Esophagus squamous epithelium (tissue), 5 donors: ENCODE results near the gene RNF38. TPM values are rescaled to one million over a fixed set of nuclear protein-coding genes. Genes with fewer than 3 reads are reported as not detected.
"Not testable (repeated sequence)": the region's sequence is repeated elsewhere in the genome, so short reads cannot be mapped to it uniquely, and the experiment has no call there.

Source experiments
- DNase-seq: peaks from one replicate; lab custom pipeline; 2025; lab: John Stamatoyannopoulos, UW
- H3K27ac ChIP-seq, 4 donors: fragments of 200-600 bp; sonication (generic); one replicate each; pipeline ENCODE4 v1.5.1; 2016 to 2019; ENCODE audit warnings: mild to moderate bottlenecking in 1 of 4
- H3K27me3 ChIP-seq, 4 donors: fragments of 200-600 bp; sonication (generic); 1 replicate in 3 of 4; 2 replicates in 1 of 4; pipeline versions ENCODE4 v1.5.1 to v1.6.0; 2017 to 2021; ENCODE audit warnings: antibody characterized with exemption in 1 of 4
- H3K36me3 ChIP-seq, 3 donors: fragments of 200-600 bp; sonication (generic); one replicate each; pipeline ENCODE4 v1.5.1; 2016 to 2019
- H3K4me1 ChIP-seq, 3 donors: fragments of 200-600 bp; sonication (generic); one replicate each; pipeline ENCODE4 v1.5.1; 2017 to 2019
- H3K4me3 ChIP-seq, 4 donors: fragments of 200-600 bp; sonication (generic); 1 replicate in 3 of 4; 2 replicates in 1 of 4; pipeline ENCODE4 v1.5.1; 2016 to 2019; ENCODE audit warnings: mild to moderate bottlenecking in 2 of 4, moderate library complexity in 1 of 4
- H3K9me3 ChIP-seq, 3 donors: fragments of 200-600 bp; sonication (generic); one replicate each; pipeline ENCODE4 v1.5.1; 2016 to 2019
- CTCF ChIP-seq, 6 experiments: fragments of 450-650 bp in 4 of 6; fragments of 200-600 bp in 2 of 6; sonication (generic) in 2 of 6; IDR thresholded peaks; one replicate each; pipeline ENCODE4 v1.5.1; 2016 to 2019; ENCODE audit warnings: antibody characterized with exemption in 6 of 6, mild to moderate bottlenecking in 4 of 6, moderate library complexity in 4 of 6
- POLR2A ChIP-seq, 4 donors: fragments of 450-650 bp; IDR thresholded peaks; one replicate each; pipeline ENCODE4 v1.6.1; 2017; ENCODE audit warnings: antibody characterized with exemption in 4 of 4, mild to moderate bottlenecking in 4 of 4, moderate library complexity in 3 of 4
- WGBS, 2 donors: methylation state at CpG; one replicate each; pipeline ENCODE4 v1.1.5; 2018; 5-methylcytosine and 5-hydroxymethylcytosine counted together
- intact Hi-C: fragments of 100-400 bp; cut with DNase I; formaldehyde crosslinking; loops from one replicate; pipeline ENCODE4 v1.15.0; 2022
- total RNA-seq, 4 donors: library from RNA; depleted of rRNA; stranded (reverse); fragments of >200 nt; gene quantifications; one replicate each; pipeline ENCODE4 v1.1.0, GENCODE V29; 2016
- donor health status: DM: yes; HTN: yes; CAD: no.

RNF38 gene
- total RNA-seq, 4 donors from 2014 or later: 11.1 to 25.9 (median 13.5) TPM

DNA sequence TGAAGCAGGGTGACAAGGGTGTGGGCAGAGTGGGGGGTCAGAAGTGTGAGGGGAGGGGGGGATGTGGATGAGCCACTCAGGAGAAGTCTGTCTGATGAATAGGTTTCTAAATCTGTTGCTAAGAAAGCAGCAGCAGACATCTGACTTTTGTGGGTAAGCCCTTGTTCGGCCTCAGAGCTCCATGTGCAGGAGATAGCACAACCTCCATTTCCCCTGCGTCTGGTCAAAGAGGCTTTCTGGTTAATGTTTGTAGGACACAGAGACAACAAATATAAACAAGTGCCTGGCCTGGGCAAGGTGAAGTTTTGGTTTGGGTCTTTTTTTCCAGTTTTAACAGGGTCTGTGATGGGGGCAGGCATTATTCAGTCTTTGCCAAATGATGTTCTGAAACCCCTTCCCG is 84.8 kb downstream of the RNF38 start:
- intact Hi-C loops: no loop called here
- no peak for DNase-seq
- Histone ChIP-seq H3K4me3 (no peak overlapping the region), H3K9me3 (no peaks in the 10 kb centered on the region), H3K36me3 (no peaks in the 10 kb centered on the region), H3K27ac (no peak overlapping the region), H3K27me3 (peaks cover 0 to 5% (median 0%) of the 10 kb centered on the region in 4 donors), H3K4me1 (peaks cover 0 to 30% (median 10%) of the 10 kb centered on the region in 3 donors)
- 78 to 86% methylated on average over 3 of the region's 3 CpGs for WGBS, 2 donors
- no peak for TF ChIP-seq CTCF (IDR thresholded peaks at IDR 0.05)
- no peak for TF ChIP-seq POLR2A (IDR thresholded peaks at IDR 0.05)

DNA sequence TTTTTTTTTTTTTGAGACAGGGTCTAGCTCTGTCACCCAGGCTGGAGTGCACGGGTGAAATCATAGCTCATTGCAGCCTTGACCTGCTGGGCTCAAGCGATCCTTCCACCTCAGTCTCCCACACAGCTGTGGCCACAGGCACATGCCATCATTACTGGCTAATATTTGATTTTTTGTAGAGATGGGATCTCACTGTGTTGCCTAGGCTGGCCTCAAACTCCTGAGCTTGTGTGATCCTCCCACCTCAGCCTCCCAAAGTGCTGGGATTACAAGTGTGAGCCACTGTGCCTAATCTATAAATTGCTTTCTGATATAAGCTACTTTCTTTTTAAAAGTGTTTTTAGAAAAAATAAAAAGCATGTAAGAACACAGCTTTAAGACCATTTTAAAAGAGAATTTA is 85.3 kb downstream of the RNF38 start:
- H3K27ac ChIP-seq: no peak overlapping the region
- peaks cover 0 to 5% (median 0%) of the 10 kb centered on the region in 4 donors for H3K27me3 ChIP-seq
- 95 to 100% methylated on average over 2 of the region's 2 CpGs for WGBS, 2 donors
- H3K4me3 ChIP-seq: no peak overlapping the region
- H3K4me1 ChIP-seq: peaks cover 0 to 25% (median 10%) of the 10 kb centered on the region in 3 donors
- H3K36me3 ChIP-seq: no peaks in the 10 kb centered on the region
- no peak for DNase-seq
- H3K9me3 ChIP-seq: no peaks in the 10 kb centered on the region
- intact Hi-C loops: no loop called here
- TF ChIP-seq POLR2A (IDR thresholded peaks at IDR 0.05) (no peak), CTCF (IDR thresholded peaks at IDR 0.05) (no peak)

- H3K27ac ChIP-seq: peak overlapping the region in 2 of 4 donors; percentile 3 to 25
- intact Hi-C loops: no loop called here
- no peaks in the 10 kb centered on the region for H3K36me3 ChIP-seq
- peaks cover 0 to 8% (median 0%) of the 10 kb centered on the region in 3 donors for H3K4me1 ChIP-seq
- no peaks in the 10 kb centered on the region for H3K9me3 ChIP-seq
- H3K4me3 ChIP-seq: no peak overlapping the region
- no peak for TF ChIP-seq POLR2A (IDR thresholded peaks at IDR 0.05)
- no peak for TF ChIP-seq CTCF (IDR thresholded peaks at IDR 0.05)
- H3K27me3 ChIP-seq: no peaks in the 10 kb centered on the region
- 51 to 55% methylated on average over 7 to 8 of the region's 8 CpGs for WGBS, 2 donors
- DNase-seq: no peak
These were observed 93.4 kb downstream of the RNF38 start for GRCh38 chr9:36306471-36307306.

DNA sequence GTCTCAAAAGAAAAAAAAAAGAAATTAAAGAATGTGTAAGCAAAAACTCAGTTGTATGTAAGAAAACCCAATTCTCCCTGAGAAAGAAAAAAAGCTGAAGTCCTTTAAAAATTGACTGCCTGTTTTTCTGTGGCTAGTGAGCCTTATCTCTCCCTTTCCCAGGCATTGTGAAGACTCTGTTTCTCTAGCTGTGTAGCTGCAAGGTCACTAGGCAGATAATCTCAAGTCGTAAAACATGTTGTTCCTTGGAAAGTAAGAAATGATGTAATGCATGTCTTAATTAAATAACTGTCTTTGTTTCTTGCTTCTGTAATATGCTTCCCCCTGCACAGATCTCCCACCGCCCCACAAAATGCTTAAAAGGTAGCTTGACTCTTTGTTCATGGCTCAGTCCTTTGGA is 95.7 kb downstream of the RNF38 start:
- H3K27ac ChIP-seq, H3K36me3 ChIP-seq, intact Hi-C loops, DNase-seq, H3K4me3 ChIP-seq, H3K27me3 ChIP-seq, H3K4me1 ChIP-seq, H3K9me3 ChIP-seq: not testable (repeated sequence)
- WGBS, 2 donors: 63 to 69% methylated on average over 2 of the region's 2 CpGs

DNA sequence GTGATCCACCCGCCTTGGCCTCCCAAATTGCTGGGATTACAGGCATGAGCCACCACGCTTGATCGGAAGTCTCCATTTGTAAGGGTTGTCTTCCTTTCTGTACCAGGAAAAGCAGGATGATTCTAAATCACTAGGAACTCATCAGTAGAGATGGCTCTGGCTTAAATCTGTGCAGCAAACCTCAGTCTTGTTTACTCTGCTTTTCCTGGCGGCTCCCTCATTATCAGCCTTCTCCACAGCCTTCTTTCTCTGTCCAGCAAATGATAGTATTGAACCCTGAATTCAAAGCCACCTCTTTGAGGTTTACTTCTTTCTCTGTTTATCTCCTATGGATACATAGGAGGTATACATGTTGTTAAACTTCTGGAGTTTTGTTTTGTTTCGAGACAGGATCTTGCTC is 98.8 kb downstream of the RNF38 start:
- intact Hi-C loops: no loop called here
- DNase-seq: no peak
- TF ChIP-seq POLR2A (IDR thresholded peaks at IDR 0.05): no peak
- no peak for TF ChIP-seq CTCF (IDR thresholded peaks at IDR 0.05)
- peaks cover 0 to 16% (median 3%) of the 10 kb centered on the region in 3 donors for H3K4me1 ChIP-seq
- H3K27ac ChIP-seq: no peak overlapping the region
- 88 to 97% methylated on average over 4 to 5 of the region's 5 CpGs for WGBS, 2 donors
- no peaks in the 10 kb centered on the region for H3K27me3 ChIP-seq
- H3K9me3 ChIP-seq: no peaks in the 10 kb centered on the region
- no peak overlapping the region for H3K4me3 ChIP-seq
- H3K36me3 ChIP-seq: no peaks in the 10 kb centered on the region
